ENCODE measurements around the gene LAPTM4A.

- TF ChIP-seq CTCF (IDR thresholded peaks at IDR 0.05) (no peak), POLR2A (IDR thresholded peaks at IDR 0.05) (no peak), POLR2AphosphoS5 (IDR thresholded peaks at IDR 0.05) (no peak), EP300 (IDR thresholded peaks at IDR 0.05) (no peak)
Observed at GRCh38 chr2:20081841-20082240, 30.4 kb upstream of the LAPTM4A start.

Data from gastroesophageal sphincter (tissue), 3 donors.